GM18520 (cell line): ENCODE measurements around the gene CD96.
A peak's percentile ranks its signal among the peaks of the same experiment; 100 is the strongest.
"Not testable (repeated sequence)": the region's sequence is repeated elsewhere in the genome, so short reads cannot be mapped to it uniquely, and the experiment has no call there.

Experiments
- ATAC-seq: cut with Tn5 transposase; IDR thresholded peaks from one replicate; pipeline ENCODE4 v1.9.1; 2021; ENCODE audit not compliant: unreplicated experiment

The CD96 gene

GRCh38 chr3:111668888-111669488 lies 127.0 kb downstream of the CD96 start:
- ATAC-seq, result no peak

GRCh38 chr3:111669926-111670630 lies 128.1 kb downstream of the CD96 start:
- ATAC-seq, result no peak

- ATAC-seq, result not testable (repeated sequence)
These were observed 130.5 kb downstream of the CD96 start for GRCh38 chr3:111672461-111672860.

- ATAC-seq, result no peak
These were observed 133.8 kb downstream of the CD96 start for GRCh38 chr3:111675846-111676210.

- ATAC-seq, result no peak
These were observed 134.4 kb downstream of the CD96 start for GRCh38 chr3:111676211-111677006.

GRCh38 chr3:111677007-111677392 lies 135.0 kb downstream of the CD96 start:
- no peak for ATAC-seq

GRCh38 chr3:111681661-111682426 lies 139.8 kb downstream of the CD96 start:
- ATAC-seq, result no peak

- ATAC-seq, result no peak
These were observed 142.6 kb downstream of the CD96 start for GRCh38 chr3:111684640-111685039.

- no peak for ATAC-seq
These were observed 146.3 kb downstream of the CD96 start for GRCh38 chr3:111688190-111688800.

GRCh38 chr3:111690242-111690641 lies 148.2 kb downstream of the CD96 start:
- peak; percentile 95 for ATAC-seq

- ATAC-seq, result no peak
These were observed 149.4 kb downstream of the CD96 start for GRCh38 chr3:111691293-111691909.

GRCh38 chr3:111692593-111693552 lies 150.9 kb downstream of the CD96 start:
- no peak for ATAC-seq

GRCh38 chr3:111694471-111694870 lies 152.5 kb downstream of the CD96 start:
- ATAC-seq, result no peak

- no peak for ATAC-seq
These were observed 153.7 kb downstream of the CD96 start for GRCh38 chr3:111695636-111696117.

GRCh38 chr3:111700054-111700453 lies 158.1 kb downstream of the CD96 start:
- ATAC-seq, result peak; percentile 64

- ATAC-seq, result no peak
These were observed 159.4 kb downstream of the CD96 start for GRCh38 chr3:111701292-111701906.
